H9 (cell line): ENCODE results near the gene PMEPA1. TPM values are rescaled to one million over a fixed set of nuclear protein-coding genes. Genes with fewer than 3 reads are reported as not detected.

Source experiments
- DNase-seq: peaks from one replicate; pipeline ENCODE4 v3.0.0-alpha.2; 2017
- H2AFZ ChIP-seq: one replicate; pipeline ENCODE4 v1.6.1; 2013; ENCODE audit warnings: mild to moderate bottlenecking, low read length, control low read depth, moderate library complexity
- H2AK5ac ChIP-seq: 2 replicates; pipeline ENCODE4 v1.6.1; 2013; ENCODE audit warnings: low read length, control low read depth, mixed read lengths; ENCODE audit not compliant: insufficient read length
- H2BK120ac ChIP-seq: one replicate; pipeline ENCODE4 v1.6.1; 2013; ENCODE audit warnings: low read depth, mild to moderate bottlenecking, low read length, control low read depth, inconsistent platforms; ENCODE audit not compliant: poor library complexity, severe bottlenecking
- H2BK12ac ChIP-seq: 2 replicates; pipeline ENCODE4 v1.6.1; 2013; ENCODE audit warnings: low read length, control low read depth, mixed read lengths, low read depth; ENCODE audit not compliant: insufficient read length
- H2BK15ac ChIP-seq: 2 replicates; pipeline ENCODE4 v1.6.1; 2013; ENCODE audit warnings: low read depth, low read length, control low read depth
- H2BK20ac ChIP-seq: one replicate; pipeline ENCODE4 v1.6.1; 2013; ENCODE audit warnings: low read depth, mild to moderate bottlenecking, low read length, control low read depth, inconsistent platforms; ENCODE audit not compliant: poor library complexity, severe bottlenecking
- H2BK5ac ChIP-seq: 2 replicates; pipeline ENCODE4 v1.6.1; 2013; ENCODE audit warnings: low read length, control low read depth, mixed read lengths; ENCODE audit not compliant: insufficient read length
- H3K14ac ChIP-seq: 2 replicates; pipeline ENCODE4 v1.6.1; 2013; ENCODE audit warnings: low read length, control low read depth; ENCODE audit not compliant: insufficient read depth
- H3K18ac ChIP-seq: 2 replicates; pipeline ENCODE4 v1.6.1; 2013; ENCODE audit warnings: low read depth, mild to moderate bottlenecking, mixed read lengths, low read length, control low read depth; ENCODE audit not compliant: insufficient read length
- H3K23ac ChIP-seq: 2 replicates; pipeline ENCODE4 v1.6.1; 2013; ENCODE audit warnings: low read length, control low read depth, mixed read lengths, low read depth; ENCODE audit not compliant: insufficient read length
- H3K23me2 ChIP-seq: 2 replicates; pipeline ENCODE4 v1.6.1; 2013; ENCODE audit warnings: low read depth, mild to moderate bottlenecking, mixed read lengths, low read length, control low read depth; ENCODE audit not compliant: insufficient read length, poor library complexity, severe bottlenecking
- H3K27ac ChIP-seq: 2 replicates; pipeline ENCODE4 v1.5.1; 2013; ENCODE audit warnings: low read length, control low read depth, mixed read lengths, low read depth; ENCODE audit not compliant: insufficient read length
- H3K27me3 ChIP-seq: 2 replicates; pipeline ENCODE4 v1.6.1; 2013; ENCODE audit warnings: low read length, control low read depth, inconsistent platforms; ENCODE audit not compliant: insufficient read depth
- H3K4ac ChIP-seq: 2 replicates; pipeline ENCODE4 v1.6.1; 2013; ENCODE audit warnings: low read depth, mild to moderate bottlenecking, control low read depth, inconsistent platforms, low read length, moderate library complexity
- H3K4me1 ChIP-seq: 2 replicates; pipeline ENCODE4 v1.6.1; 2013; ENCODE audit warnings: low read length, control low read depth, inconsistent platforms; ENCODE audit not compliant: insufficient read depth
- H3K4me2 ChIP-seq: 2 replicates; pipeline ENCODE4 v1.6.1; 2013; ENCODE audit warnings: low read length, control low read depth, mixed read lengths; ENCODE audit not compliant: insufficient read length, insufficient read depth
- H3K56ac ChIP-seq: 2 replicates; pipeline ENCODE4 v1.6.1; 2013; ENCODE audit warnings: low read depth, mild to moderate bottlenecking, mixed read lengths, low read length, control low read depth; ENCODE audit not compliant: insufficient read length
- H3K79me1 ChIP-seq: 2 replicates; pipeline ENCODE4 v1.6.1; 2013; ENCODE audit warnings: low read depth, mild to moderate bottlenecking, moderate library complexity, low read length, control low read depth, inconsistent platforms; ENCODE audit not compliant: insufficient read depth, poor library complexity, severe bottlenecking
- H3K79me2 ChIP-seq: 2 replicates; pipeline ENCODE4 v1.6.1; 2013; ENCODE audit warnings: low read length, control low read depth, inconsistent platforms; ENCODE audit not compliant: insufficient read depth
- H3K9ac ChIP-seq: 2 replicates; pipeline ENCODE4 v1.6.1; 2013; ENCODE audit warnings: low read length, control low read depth, mixed read lengths; ENCODE audit not compliant: insufficient read length; ENCODE audit errors: extremely low read depth
- H3K9me3 ChIP-seq: one replicate; pipeline ENCODE4 v1.6.1; 2013; ENCODE audit warnings: low read depth, low read length, inconsistent platforms; ENCODE audit not compliant: control insufficient read depth
- H3T11ph ChIP-seq: one replicate; pipeline ENCODE4 v1.6.1; 2013; ENCODE audit warnings: mild to moderate bottlenecking, low read length, control low read depth, inconsistent platforms
- H4K20me1 ChIP-seq: one replicate; pipeline ENCODE4 v1.6.1; 2013; ENCODE audit not compliant: control insufficient read depth, insufficient read length, insufficient read depth
- H4K5ac ChIP-seq: 2 replicates; pipeline ENCODE4 v1.6.1; 2013; ENCODE audit warnings: low read depth, mild to moderate bottlenecking, mixed read lengths, low read length, control low read depth; ENCODE audit not compliant: insufficient read length
- H4K8ac ChIP-seq: replicated peaks from 2 replicates; pipeline ENCODE4 v1.6.1; 2013; ENCODE audit warnings: low read length, control low read depth, mixed read lengths, low read depth; ENCODE audit not compliant: insufficient read length
- H4K91ac ChIP-seq: 2 replicates; pipeline ENCODE4 v1.6.1; 2013; ENCODE audit warnings: low read depth, mild to moderate bottlenecking, moderate library complexity, mixed read lengths, low read length, control low read depth; ENCODE audit not compliant: insufficient read length
- H3K27ac Mint-ChIP-seq, 3 experiments: 2 replicates in 2 of 3; 3 replicates in 1 of 3; pipeline ENCODE4 v1.8.0; 2020 to 2021; ENCODE audit warnings: mixed read lengths in 3 of 3, mild to moderate bottlenecking in 1 of 3, moderate library complexity in 1 of 3
- H3K27me3 Mint-ChIP-seq: 2 replicates; pipeline ENCODE4 v1.8.0; 2021; ENCODE audit warnings: low read depth, mild to moderate bottlenecking, moderate library complexity, mixed read lengths
- H3K36me3 Mint-ChIP-seq, 3 experiments: 2 replicates in 2 of 3; 3 replicates in 1 of 3; pipeline ENCODE4 v1.8.0; 2020 to 2021; ENCODE audit warnings: low read depth in 3 of 3, mixed read lengths in 3 of 3; ENCODE audit not compliant: insufficient read depth in 1 of 3
- H3K4me1 Mint-ChIP-seq, 2 experiments: 2 replicates each; pipeline ENCODE4 v1.8.0; 2020; ENCODE audit warnings: mixed read lengths in 2 of 2
- H3K4me3 Mint-ChIP-seq, 2 experiments: 2 replicates in 1 of 2; 3 replicates in 1 of 2; pipeline ENCODE4 v1.8.0; 2020 to 2021; ENCODE audit warnings: mild to moderate bottlenecking in 2 of 2, mixed read lengths in 2 of 2, moderate library complexity in 1 of 2
- H3K9me3 Mint-ChIP-seq, 2 experiments: 2 replicates in 1 of 2; 3 replicates in 1 of 2; pipeline ENCODE4 v1.8.0; 2020; ENCODE audit warnings: mild to moderate bottlenecking in 2 of 2, mixed read lengths in 2 of 2, moderate library complexity in 1 of 2
- CTCF ChIP-seq: fragments of 200-600 bp; sonication (generic); conservative IDR thresholded peaks from 3 replicates; pipeline ENCODE4 v1.8.0; 2021; ENCODE audit warnings: antibody characterized with exemption, mild to moderate bottlenecking
- WGBS: extraction: QIAGEN DNeasy Blood & Tissue Kit; methylation state at CpG from one replicate; pipeline ENCODE4 v1.1.7; 2013; ENCODE audit warnings: missing lambda C conversion rate, low lambda C conversion rate, mixed read lengths; ENCODE audit not compliant: insufficient read length; ENCODE audit errors: extremely low coverage; 5-methylcytosine and 5-hydroxymethylcytosine counted together
- total RNA-seq: library from RNA; stranded (reverse); gene quantifications from 2 replicates; pipeline ENCODE4 v1.2.1, GENCODE V29; 2021

PMEPA1 gene
- total RNA-seq, 1 experiment from 2014 or later = 34.6 TPM

- no peak overlapping the region for H2BK12ac ChIP-seq
- H3K23ac ChIP-seq = no peak overlapping the region
- DNase-seq = no peak
- no peak overlapping the region for H3T11ph ChIP-seq
- no peaks in the 10 kb centered on the region for H3K27me3 Mint-ChIP-seq
- H4K8ac ChIP-seq = no peak overlapping the region
- no peak for TF ChIP-seq CTCF
- no peak overlapping the region for H3K4ac ChIP-seq
- no peak overlapping the region for H2AK5ac ChIP-seq
- H3K9ac ChIP-seq = no peak overlapping the region
- no peak overlapping the region for H3K18ac ChIP-seq
- H2BK120ac ChIP-seq = no peak overlapping the region
- H4K5ac ChIP-seq = no peak overlapping the region
- no peak overlapping the region for H2BK20ac ChIP-seq
- no peaks in the 10 kb centered on the region for H3K23me2 ChIP-seq
- H3K9me3 ChIP-seq = no peaks in the 10 kb centered on the region
- no peak overlapping the region for H4K91ac ChIP-seq
- no peak overlapping the region for H3K27ac ChIP-seq
- H3K79me2 ChIP-seq = peaks cover 81% of the 10 kb centered on the region
- WGBS = no CpG with 5 or more reads among the region's 6 CpGs
- no peak overlapping the region for H2BK15ac ChIP-seq
- H3K9me3 Mint-ChIP-seq = no peaks in the 10 kb centered on the region; a peak in 1 of 5 replicates
- H3K56ac ChIP-seq = no peak overlapping the region
- peaks cover 8% of the 10 kb centered on the region for H3K79me1 ChIP-seq
- peaks cover 0 to 11% (median 0%) of the 10 kb centered on the region in 3 experiments; a peak in 3 of 7 replicates for H3K36me3 Mint-ChIP-seq
- peaks cover 18 to 68% of the 10 kb centered on the region in 2 experiments for H3K4me1 Mint-ChIP-seq
- H3K14ac ChIP-seq = no peak overlapping the region
- H2AFZ ChIP-seq = no peak overlapping the region
- H3K4me2 ChIP-seq = no peak overlapping the region
- no peaks in the 10 kb centered on the region for H3K27me3 ChIP-seq
- no peak overlapping the region; a peak in 1 of 5 replicates for H3K4me3 Mint-ChIP-seq
- no peaks in the 10 kb centered on the region for H4K20me1 ChIP-seq
- H2BK5ac ChIP-seq = no peak overlapping the region
- no peak overlapping the region for H3K27ac Mint-ChIP-seq
- H3K4me1 ChIP-seq = peaks cover 2% of the 10 kb centered on the region; the same call in 1 of the 2 replicates
Measured at GRCh38 chr20:57701090-57701489, 8.7 kb downstream of the PMEPA1 start.
